Astrocyte of the spinal cord (primary cell): ENCODE results near the gene MRPS7.

Source experiments
- DNase-seq: peaks from one replicate; pipeline ENCODE4 v3.0.0; 2011; ENCODE audit warnings: low read depth, low spot score
- H3K4me3 ChIP-seq: 2 replicates; pipeline ENCODE4 v1.5.1; 2011; ENCODE audit warnings: low read depth, mild to moderate bottlenecking, low read length, moderate library complexity
- in situ Hi-C: cut with HindIII; loops from 2 replicates; pipeline ENCODE4 v1.10.0; 2017; ENCODE audit warnings: low sequenced_read_pairs
- TF ChIP-seq, protein P1 (sequence below): IDR thresholded peaks from 2 replicates; pipeline ENCODE4 v1.5.1; 2012; ENCODE audit warnings: low read depth, mild to moderate bottlenecking, low read length, inconsistent platforms

The MRPS7 gene

DNA sequence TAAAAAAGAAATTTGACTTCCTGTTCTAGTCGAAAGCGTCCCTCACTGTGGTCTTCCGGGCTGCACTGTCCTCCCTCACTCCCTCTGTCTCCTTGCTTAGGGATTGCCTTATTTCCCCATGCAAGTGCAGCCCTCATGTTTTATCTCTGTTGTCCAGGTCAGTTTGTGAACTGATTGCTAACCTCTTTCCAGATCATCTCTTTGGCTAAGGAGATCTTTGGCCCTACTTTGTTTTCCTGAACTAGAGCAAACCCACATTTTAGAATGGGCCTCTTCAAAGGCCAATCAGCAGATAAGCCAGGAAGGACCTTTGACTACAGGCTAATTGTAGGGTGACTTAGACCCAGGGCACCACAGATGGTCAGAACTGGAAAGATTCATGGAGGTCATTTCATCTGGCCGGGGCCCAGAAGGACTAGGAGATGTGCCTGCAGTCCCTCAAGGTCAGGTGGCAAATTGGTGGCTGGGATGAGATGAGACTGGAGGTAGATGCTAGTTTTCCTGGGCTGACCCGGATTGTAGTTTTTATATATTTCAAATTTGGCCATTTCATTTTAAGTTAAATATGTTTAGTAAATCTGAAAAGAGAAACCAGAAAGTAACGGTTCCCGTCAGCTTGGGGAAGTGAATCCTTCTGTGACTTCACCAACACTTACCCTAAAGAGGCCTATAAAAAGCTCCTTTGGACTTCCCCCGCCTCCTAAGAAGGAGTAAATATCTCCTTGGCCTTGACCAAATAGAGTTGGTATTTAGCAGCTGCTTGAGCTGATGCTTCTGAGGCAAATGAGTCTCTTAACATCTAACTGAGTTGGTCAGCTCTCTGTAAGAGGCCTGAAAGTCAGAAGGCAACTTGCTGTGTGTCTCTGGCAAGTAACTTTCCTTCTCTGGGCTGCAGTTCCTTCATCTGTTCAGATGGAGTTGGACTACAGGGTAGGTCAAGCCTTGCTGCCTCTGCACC, 33.8 kb downstream of the MRPS7 start:
- DNase-seq = no peak
- H3K4me3 ChIP-seq = no peak overlapping the region
- TF ChIP-seq, protein P1, sequence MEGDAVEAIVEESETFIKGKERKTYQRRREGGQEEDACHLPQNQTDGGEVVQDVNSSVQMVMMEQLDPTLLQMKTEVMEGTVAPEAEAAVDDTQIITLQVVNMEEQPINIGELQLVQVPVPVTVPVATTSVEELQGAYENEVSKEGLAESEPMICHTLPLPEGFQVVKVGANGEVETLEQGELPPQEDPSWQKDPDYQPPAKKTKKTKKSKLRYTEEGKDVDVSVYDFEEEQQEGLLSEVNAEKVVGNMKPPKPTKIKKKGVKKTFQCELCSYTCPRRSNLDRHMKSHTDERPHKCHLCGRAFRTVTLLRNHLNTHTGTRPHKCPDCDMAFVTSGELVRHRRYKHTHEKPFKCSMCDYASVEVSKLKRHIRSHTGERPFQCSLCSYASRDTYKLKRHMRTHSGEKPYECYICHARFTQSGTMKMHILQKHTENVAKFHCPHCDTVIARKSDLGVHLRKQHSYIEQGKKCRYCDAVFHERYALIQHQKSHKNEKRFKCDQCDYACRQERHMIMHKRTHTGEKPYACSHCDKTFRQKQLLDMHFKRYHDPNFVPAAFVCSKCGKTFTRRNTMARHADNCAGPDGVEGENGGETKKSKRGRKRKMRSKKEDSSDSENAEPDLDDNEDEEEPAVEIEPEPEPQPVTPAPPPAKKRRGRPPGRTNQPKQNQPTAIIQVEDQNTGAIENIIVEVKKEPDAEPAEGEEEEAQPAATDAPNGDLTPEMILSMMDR = no peak
- in situ Hi-C loops = no loop called here

DNA sequence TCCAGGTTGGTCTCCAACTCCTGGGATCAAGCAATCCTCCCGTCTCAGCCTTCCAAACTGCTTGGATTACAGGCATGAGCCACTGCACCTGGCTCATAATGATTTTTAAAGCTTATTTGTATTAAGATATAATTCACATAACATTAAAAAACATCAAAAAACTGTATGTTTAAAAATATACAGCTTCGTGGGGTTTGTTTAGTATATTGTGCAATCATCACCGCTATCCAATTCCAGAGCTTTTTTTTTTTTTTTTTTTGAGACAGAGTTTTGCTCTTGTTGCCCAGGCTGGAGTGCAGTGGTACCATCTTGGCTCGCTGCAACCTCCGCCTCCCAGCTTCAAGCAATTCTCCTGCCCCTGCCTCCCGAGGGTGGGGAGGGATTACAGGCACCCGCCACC, 38.6 kb downstream of the MRPS7 start:
- in situ Hi-C loops = no loop called here
- DNase-seq = no peak
- TF ChIP-seq, protein P1 = no peak
- H3K4me3 ChIP-seq = no peak overlapping the region

DNA sequence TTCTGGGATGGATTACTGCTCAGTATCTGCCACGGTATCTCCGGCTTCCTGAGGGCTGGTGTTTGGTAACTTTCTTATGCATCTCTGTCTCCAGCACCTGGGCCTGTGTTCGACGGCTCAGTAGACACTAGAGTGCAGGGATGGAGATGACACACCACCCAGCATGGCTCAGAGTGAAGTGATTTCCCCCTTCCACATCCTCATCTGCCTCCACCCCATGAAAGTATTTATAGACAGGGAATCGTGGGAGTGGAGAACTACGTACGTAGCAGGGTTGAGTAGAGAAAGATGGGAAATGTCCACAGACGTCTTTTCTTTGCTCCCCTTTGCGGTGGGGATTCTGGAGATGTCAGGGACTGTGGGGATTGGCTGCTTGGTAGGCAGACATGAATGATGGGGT, 39.4 kb downstream of the MRPS7 start:
- in situ Hi-C loops = no loop called here
- H3K4me3 ChIP-seq = no peak overlapping the region
- TF ChIP-seq, protein P1 = no peak
- no peak for DNase-seq

DNA sequence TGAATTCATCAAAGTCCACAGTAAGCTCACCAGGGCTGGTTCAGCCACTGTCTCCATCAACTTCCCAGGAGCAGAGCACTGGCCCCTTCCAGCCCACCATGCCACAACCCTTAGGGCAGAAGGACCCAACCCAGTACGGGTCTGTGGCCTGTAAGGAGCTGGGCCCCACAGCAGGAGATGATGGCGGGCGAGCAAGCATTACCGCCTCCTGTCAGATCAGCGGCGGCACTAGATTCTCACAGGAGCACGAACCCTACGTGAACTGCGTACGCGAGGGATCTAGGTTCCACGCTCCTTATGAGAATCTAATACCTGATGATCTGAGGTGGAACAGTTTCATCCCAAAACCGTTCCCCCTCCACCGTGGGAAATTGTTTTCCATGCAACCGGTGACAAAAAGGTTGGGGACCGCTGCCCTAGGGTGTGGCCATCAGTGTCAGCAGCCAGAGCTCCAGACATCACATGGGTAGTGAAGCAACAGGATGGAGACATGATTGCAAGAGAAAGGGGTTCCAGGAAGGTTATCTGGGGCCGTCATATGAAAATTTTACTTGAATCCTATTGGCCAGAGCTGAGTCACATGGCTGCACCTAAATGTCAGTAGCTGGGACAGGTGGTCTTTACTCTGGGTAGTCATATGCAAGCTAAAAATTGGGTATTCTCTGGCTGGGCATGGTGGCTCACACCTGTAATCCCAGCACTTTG, 40.0 kb downstream of the MRPS7 start:
- TF ChIP-seq, protein P1 = no peak
- in situ Hi-C loops = no loop called here
- H3K4me3 ChIP-seq = no peak overlapping the region
- DNase-seq = no peak

DNA sequence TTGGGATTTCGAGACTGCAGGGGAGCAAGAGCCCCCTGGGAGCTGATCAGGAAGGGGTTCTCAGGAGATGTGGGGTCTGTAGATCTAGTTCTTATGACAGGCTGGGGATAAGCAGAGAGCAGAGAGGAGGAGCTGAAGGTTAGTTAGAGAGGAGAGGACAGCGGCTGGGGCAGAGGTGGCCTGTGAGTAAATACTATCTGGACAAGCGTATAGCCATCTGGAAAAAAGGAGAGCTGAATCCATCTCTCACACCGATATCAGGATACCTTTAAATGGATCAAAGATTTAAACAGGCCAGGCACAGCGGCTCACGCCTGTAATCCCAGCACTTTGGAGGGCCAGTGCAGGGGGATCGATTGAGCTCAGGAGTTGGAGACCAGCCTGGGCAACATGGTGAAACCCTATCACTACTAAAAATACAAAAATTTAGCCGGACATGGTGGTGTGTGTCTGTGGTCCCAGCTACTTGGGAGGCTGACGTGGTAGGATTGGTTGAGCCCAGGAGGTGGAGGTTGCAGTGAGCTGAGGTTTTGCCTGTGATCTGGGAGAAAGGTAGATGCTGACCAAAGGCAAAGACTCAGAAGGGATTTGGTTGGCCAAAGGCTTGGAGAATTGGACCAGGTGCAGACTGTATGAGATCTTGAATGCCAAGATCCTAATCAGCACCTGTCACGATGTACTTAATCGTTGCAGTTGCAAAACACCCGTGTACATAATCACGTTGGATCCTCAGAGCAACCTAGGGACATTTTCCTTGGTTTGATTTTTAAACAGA, 46.5 kb downstream of the MRPS7 start:
- no peak overlapping the region for H3K4me3 ChIP-seq
- TF ChIP-seq, protein P1 = no peak
- DNase-seq = no peak
- in situ Hi-C loops = no loop called here
